ENCODE data around the gene TCP11L1.
A peak's percentile ranks its signal among the peaks of the same experiment; 100 is the strongest.
"Not testable (repeated sequence)": the region's sequence is repeated elsewhere in the genome, so short reads cannot be mapped to it uniquely, and the experiment has no call there.

The TCP11L1 gene

GRCh38 chr11:33039274-33040032 lies at the start of gene TCP11L1:
Gene TCP11L1 (plus strand): TSS chr11:33039572. CDS start chr11:33043774, 4,202 bp downstream.
- peak; percentile 88 for DNase-seq

GRCh38 chr11:32990481-32990880 lies 48.9 kb upstream of the TCP11L1 start:
- no peak for DNase-seq

- DNase-seq: no peak
Observed at GRCh38 chr11:32991427-32991826, 47.9 kb upstream of the TCP11L1 start.

GRCh38 chr11:32991898-32992297 lies 47.5 kb upstream of the TCP11L1 start:
- DNase-seq: no peak

GRCh38 chr11:33000181-33000580 lies 39.2 kb upstream of the TCP11L1 start:
- no peak for DNase-seq

GRCh38 chr11:33001281-33001680 lies 38.1 kb upstream of the TCP11L1 start:
- DNase-seq: no peak

- DNase-seq: no peak
Observed at GRCh38 chr11:33001751-33002542, 37.4 kb upstream of the TCP11L1 start.

GRCh38 chr11:33005175-33005574 lies 34.2 kb upstream of the TCP11L1 start:
- no peak for DNase-seq

- DNase-seq: no peak
Observed at GRCh38 chr11:33006010-33006409, 33.4 kb upstream of the TCP11L1 start.

- no peak for DNase-seq
Observed at GRCh38 chr11:33013755-33014154, 25.6 kb upstream of the TCP11L1 start.

GRCh38 chr11:33015621-33016551 lies 23.5 kb upstream of the TCP11L1 start, which contains the start of gene DEPDC7:
Gene DEPDC7 (plus strand): TSS chr11:33015878. CDS start chr11:33015956, 78 bp downstream.
- DNase-seq: peak; percentile 69

- no peak for DNase-seq
Observed at GRCh38 chr11:33016654-33017053, 22.7 kb upstream of the TCP11L1 start.

GRCh38 chr11:33017478-33017877 lies 21.9 kb upstream of the TCP11L1 start:
- DNase-seq: no peak

GRCh38 chr11:33017965-33018364 lies 21.4 kb upstream of the TCP11L1 start:
- no peak for DNase-seq

- no peak for DNase-seq
Observed at GRCh38 chr11:33018840-33019239, 20.5 kb upstream of the TCP11L1 start.

- no peak for DNase-seq
Observed at GRCh38 chr11:33021501-33021900, 17.9 kb upstream of the TCP11L1 start.

- no peak for DNase-seq
Observed at GRCh38 chr11:33021937-33022336, 17.4 kb upstream of the TCP11L1 start.

GRCh38 chr11:33025339-33025722 lies 14.0 kb upstream of the TCP11L1 start:
- DNase-seq: no peak

GRCh38 chr11:33027233-33027632 lies 12.1 kb upstream of the TCP11L1 start:
- DNase-seq: no peak

- DNase-seq: no peak
Observed at GRCh38 chr11:33027846-33028536, 11.4 kb upstream of the TCP11L1 start.

GRCh38 chr11:33028537-33028914 lies 10.8 kb upstream of the TCP11L1 start:
- DNase-seq: no peak

GRCh38 chr11:33029218-33029617 lies 10.2 kb upstream of the TCP11L1 start:
- not testable (repeated sequence) for DNase-seq

Data from NCI-H2107 (cell line).